Endothelial cell of umbilical vein (primary cell): Measurements from ENCODE around the gene STX8.

Experiments used
- POLR2A ChIP-seq: IDR thresholded peaks from 2 replicates; pipeline ENCODE4 v1.6.1; 2012; ENCODE audit warnings: low read depth, mild to moderate bottlenecking, control low read depth, low read length
- POLR2AphosphoS5 ChIP-seq: IDR thresholded peaks from 2 replicates; pipeline ENCODE4 v1.6.1; 2012; ENCODE audit warnings: low read depth, mild to moderate bottlenecking, control low read depth, low read length, moderate library complexity; ENCODE audit not compliant: insufficient read depth
- TF ChIP-seq, protein P1 (sequence below): IDR thresholded peaks from 2 replicates; pipeline ENCODE4 v1.6.1; 2011; ENCODE audit not compliant: insufficient read depth, insufficient read length
- TF ChIP-seq, protein P2 (sequence below), 2 donors: IDR thresholded peaks; 1 replicate in 1 of 2; 2 replicates in 1 of 2; pipeline ENCODE4 v1.5.1; 2011; ENCODE audit warnings: low read length in 2 of 2, mild to moderate bottlenecking in 2 of 2, moderate library complexity in 2 of 2, control low read depth in 1 of 2, inconsistent platforms in 1 of 2, low read depth in 1 of 2; ENCODE audit not compliant: insufficient read depth in 1 of 2; ENCODE audit errors: extremely low read depth in 1 of 2

DNA sequence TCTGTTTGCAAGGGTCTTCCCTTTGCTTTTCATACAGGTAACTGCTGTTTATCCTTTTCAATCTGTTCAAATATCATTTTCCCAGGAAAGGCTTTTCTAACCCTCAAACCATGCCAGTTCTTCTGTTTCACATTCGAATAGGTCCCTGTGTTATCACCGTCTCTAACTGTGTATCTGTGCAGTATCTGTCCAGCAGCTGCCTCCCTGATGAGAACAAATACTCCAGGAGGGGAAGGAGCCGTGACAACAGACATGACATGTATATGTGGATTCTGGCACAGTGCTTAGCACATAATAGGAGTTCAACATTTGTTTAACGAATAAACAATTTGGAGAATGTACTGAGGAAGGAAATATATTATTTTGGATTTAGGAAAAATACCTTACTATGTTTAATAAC lies 95.7 kb downstream of the STX8 start:
- TF ChIP-seq, protein P1, sequence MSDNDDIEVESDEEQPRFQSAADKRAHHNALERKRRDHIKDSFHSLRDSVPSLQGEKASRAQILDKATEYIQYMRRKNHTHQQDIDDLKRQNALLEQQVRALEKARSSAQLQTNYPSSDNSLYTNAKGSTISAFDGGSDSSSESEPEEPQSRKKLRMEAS: no peak
- TF ChIP-seq, protein P2, sequence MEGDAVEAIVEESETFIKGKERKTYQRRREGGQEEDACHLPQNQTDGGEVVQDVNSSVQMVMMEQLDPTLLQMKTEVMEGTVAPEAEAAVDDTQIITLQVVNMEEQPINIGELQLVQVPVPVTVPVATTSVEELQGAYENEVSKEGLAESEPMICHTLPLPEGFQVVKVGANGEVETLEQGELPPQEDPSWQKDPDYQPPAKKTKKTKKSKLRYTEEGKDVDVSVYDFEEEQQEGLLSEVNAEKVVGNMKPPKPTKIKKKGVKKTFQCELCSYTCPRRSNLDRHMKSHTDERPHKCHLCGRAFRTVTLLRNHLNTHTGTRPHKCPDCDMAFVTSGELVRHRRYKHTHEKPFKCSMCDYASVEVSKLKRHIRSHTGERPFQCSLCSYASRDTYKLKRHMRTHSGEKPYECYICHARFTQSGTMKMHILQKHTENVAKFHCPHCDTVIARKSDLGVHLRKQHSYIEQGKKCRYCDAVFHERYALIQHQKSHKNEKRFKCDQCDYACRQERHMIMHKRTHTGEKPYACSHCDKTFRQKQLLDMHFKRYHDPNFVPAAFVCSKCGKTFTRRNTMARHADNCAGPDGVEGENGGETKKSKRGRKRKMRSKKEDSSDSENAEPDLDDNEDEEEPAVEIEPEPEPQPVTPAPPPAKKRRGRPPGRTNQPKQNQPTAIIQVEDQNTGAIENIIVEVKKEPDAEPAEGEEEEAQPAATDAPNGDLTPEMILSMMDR (IDR thresholded peaks at IDR 0.05; ENCODE audit: extremely low read depth in 1 of 2, insufficient read depth in 1 of 2, low read depth in 1 of 2, low read length in 2 of 2): no peak
- TF ChIP-seq POLR2AphosphoS5 (no peak), POLR2A (no peak)
